ENCODE measurements around the gene KCTD19. TPM values are rescaled to one million over a fixed set of nuclear protein-coding genes. Genes with fewer than 3 reads are reported as not detected.

KCTD19 gene
- total RNA-seq, 1 donor from 2014 or later, result not detected

DNA sequence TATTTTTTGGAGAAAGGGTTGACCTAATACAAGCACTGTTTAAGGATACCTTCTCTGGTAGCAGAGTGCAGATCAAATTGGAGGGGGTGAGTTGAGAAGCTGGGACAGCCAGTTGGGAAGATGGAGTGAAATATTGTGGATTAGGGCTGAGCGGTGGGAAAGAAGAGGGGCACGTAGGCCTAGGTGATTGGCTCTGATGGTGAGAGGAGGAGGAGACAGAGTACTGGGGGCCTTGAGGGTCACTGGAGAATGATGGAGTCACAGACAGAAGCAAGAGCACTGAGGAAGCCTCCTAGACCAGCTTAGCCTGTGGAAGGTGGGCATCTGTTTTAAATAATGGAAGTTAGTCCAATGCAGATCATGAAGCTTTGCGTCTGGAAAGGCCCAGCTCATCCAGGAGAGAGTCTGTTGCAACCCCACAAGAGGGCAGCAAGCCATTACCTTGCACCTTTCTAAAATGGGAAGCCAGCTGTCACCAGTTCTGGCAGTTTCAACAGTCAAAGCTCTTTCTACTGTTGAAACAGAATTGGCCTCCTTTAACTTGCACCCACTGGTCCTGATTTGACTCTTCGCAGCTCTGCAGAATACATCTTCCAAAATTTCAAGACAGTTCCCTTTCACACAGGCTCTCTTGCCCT, 66.0 kb downstream of the KCTD19 start:
- Histone ChIP-seq H3K9me3 (no peaks in the 10 kb centered on the region), H3K4me1 (no peaks in the 10 kb centered on the region), H3K27me3 (no peaks in the 10 kb centered on the region), H3K27ac (no peak overlapping the region), H3K4me3 (no peak overlapping the region), H3K36me3 (no peaks in the 10 kb centered on the region)
- no peak for DNase-seq (ENCODE audit: extremely low spot score in 2 of 2)
- intact Hi-C loops (cut with DNase I), result no loop called here
- TF ChIP-seq POLR2AphosphoS5 (IDR thresholded peaks at IDR 0.05; ENCODE audit: insufficient read depth in 1 of 2, low read depth in 1 of 2) (no peak), POLR2A (IDR thresholded peaks at IDR 0.05) (no peak)
- TF ChIP-seq, protein P1, sequence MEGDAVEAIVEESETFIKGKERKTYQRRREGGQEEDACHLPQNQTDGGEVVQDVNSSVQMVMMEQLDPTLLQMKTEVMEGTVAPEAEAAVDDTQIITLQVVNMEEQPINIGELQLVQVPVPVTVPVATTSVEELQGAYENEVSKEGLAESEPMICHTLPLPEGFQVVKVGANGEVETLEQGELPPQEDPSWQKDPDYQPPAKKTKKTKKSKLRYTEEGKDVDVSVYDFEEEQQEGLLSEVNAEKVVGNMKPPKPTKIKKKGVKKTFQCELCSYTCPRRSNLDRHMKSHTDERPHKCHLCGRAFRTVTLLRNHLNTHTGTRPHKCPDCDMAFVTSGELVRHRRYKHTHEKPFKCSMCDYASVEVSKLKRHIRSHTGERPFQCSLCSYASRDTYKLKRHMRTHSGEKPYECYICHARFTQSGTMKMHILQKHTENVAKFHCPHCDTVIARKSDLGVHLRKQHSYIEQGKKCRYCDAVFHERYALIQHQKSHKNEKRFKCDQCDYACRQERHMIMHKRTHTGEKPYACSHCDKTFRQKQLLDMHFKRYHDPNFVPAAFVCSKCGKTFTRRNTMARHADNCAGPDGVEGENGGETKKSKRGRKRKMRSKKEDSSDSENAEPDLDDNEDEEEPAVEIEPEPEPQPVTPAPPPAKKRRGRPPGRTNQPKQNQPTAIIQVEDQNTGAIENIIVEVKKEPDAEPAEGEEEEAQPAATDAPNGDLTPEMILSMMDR (IDR thresholded peaks at IDR 0.05), result peak in 2 of 3 experiments; percentile 9 to 23

DNA sequence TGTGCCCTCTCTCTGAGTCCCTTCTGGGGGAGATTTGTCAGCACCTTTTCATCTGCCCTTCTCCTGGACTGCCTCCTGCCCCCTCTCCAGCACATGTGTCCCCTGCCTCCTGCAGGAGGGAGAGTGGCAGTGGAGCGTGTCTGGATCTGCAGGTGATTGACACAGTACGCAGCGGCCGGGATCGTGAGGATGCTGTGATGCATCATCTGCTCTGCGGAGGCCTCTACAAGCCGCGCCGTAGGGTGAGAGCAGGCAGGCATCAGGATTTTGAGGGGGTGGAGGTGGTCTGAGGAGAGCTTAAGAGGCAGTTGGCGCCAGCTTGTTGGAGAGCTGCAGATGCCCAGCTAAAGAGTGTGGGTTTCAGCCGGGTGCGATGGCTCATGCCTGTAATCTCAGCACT, 66.8 kb downstream of the KCTD19 start:
- H3K9me3 ChIP-seq, result no peaks in the 10 kb centered on the region
- no peak for DNase-seq (ENCODE audit: extremely low spot score in 2 of 2)
- intact Hi-C loops (cut with DNase I), result no loop called here
- H3K27ac ChIP-seq, result no peak overlapping the region
- no peaks in the 10 kb centered on the region for H3K27me3 ChIP-seq
- no peak overlapping the region for H3K4me3 ChIP-seq
- TF ChIP-seq POLR2A (IDR thresholded peaks at IDR 0.05) (no peak), POLR2AphosphoS5 (IDR thresholded peaks at IDR 0.05; ENCODE audit: insufficient read depth in 1 of 2, low read depth in 1 of 2) (no peak)
- TF ChIP-seq, protein P1 (IDR thresholded peaks at IDR 0.05), result no peak
- no peaks in the 10 kb centered on the region for H3K36me3 ChIP-seq
- H3K4me1 ChIP-seq, result no peaks in the 10 kb centered on the region

DNA sequence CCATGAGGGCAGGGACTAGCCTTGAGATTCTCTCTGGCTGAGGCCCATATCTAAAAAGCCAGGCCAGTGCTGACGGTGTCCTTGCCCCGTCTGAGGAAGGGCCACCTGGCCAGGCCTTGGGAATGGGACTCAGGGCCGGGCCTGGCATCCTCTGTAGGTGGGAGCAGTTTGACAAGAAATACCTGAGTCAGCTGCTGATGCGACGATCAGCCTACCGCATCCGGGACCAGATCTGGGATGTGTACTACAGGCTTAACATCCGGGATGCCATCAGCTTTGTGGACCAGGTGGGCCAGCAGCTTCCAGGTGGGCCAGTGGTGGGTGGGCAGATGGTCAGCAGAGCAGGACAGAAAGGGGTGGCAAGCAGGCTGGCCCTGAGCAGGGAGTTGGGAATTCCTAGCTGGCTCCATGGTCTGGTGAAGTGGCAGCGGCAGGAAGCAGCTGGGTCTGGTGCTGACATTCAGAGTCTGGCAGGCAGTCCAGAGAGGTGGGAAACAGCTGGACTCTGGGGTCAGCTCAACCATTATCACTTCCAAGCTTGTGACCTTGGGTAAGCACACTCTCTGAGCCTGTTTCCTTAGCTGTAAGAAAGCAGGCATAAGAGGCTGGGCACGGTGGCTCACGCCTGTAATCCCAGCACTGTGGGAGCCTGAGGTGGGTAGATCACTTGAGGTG, 68.2 kb downstream of the KCTD19 start:
- intact Hi-C loops (cut with DNase I), result no loop called here
- no peaks in the 10 kb centered on the region for H3K4me1 ChIP-seq
- no peak overlapping the region for H3K4me3 ChIP-seq
- no peak for DNase-seq (ENCODE audit: extremely low spot score in 2 of 2)
- no peak for TF ChIP-seq POLR2A (IDR thresholded peaks at IDR 0.05)
- TF ChIP-seq, protein P1 (IDR thresholded peaks at IDR 0.05), result no peak
- TF ChIP-seq POLR2AphosphoS5 (IDR thresholded peaks at IDR 0.05; ENCODE audit: insufficient read depth in 1 of 2, low read depth in 1 of 2), result no peak
- no peaks in the 10 kb centered on the region for H3K27me3 ChIP-seq
- H3K36me3 ChIP-seq, result no peaks in the 10 kb centered on the region
- no peak overlapping the region for H3K27ac ChIP-seq
- no peaks in the 10 kb centered on the region for H3K9me3 ChIP-seq

DNA sequence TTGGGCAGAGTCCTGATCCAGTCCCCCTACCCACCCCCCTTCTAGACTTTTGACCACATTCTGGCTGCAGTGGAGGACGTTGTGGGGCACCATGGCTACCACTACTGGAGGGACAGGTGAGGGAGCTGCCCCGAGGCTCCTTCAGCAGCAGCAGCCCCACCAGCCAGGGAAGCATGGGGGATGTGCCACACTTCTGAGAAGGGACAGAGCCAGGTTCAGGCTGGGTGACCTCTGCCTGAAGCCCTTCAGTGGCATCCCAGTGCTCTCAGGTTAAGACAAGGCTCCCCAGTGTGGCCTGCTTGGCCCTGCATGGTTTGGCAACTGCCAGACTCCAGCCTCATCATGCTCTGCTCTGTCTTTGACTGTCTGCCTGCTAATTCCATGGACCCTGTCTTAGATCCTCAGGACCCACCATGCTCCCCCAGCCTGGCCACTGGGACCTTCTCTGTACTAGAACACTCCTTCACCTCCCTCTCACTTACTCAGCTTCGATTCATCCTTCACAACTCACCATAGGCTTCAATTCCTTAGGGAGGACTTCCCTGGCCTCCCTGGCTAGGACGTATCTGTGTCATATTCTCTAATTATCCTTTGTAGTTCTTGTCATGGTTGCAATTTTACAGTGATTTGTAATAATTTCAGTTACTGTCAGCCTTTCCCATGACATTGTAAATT, 68.9 kb downstream of the KCTD19 start:
- H3K4me3 ChIP-seq, result no peak overlapping the region
- no peak for DNase-seq (ENCODE audit: extremely low spot score in 2 of 2)
- H3K4me1 ChIP-seq, result no peaks in the 10 kb centered on the region
- H3K27ac ChIP-seq, result no peak overlapping the region
- intact Hi-C loops (cut with DNase I), result no loop called here
- H3K27me3 ChIP-seq, result no peaks in the 10 kb centered on the region
- H3K36me3 ChIP-seq, result no peaks in the 10 kb centered on the region
- H3K9me3 ChIP-seq, result no peaks in the 10 kb centered on the region
- TF ChIP-seq, protein P1 (IDR thresholded peaks at IDR 0.05), result no peak

Data from vagina (tissue), 2 donors.